Heart left ventricle (tissue), 16 donors: Measurements from ENCODE around the gene MT1H. TPM values are rescaled to one million over a fixed set of nuclear protein-coding genes. Genes with fewer than 3 reads are reported as not detected.
"Not testable (repeated sequence)": the region's sequence is repeated elsewhere in the genome, so short reads cannot be mapped to it uniquely, and the experiment has no call there.

Experiments
- ATAC-seq, 4 donors: fragments of 200-7000 bp; cut with Tn5 transposase; one replicate each; pipeline ENCODE4 v1.9.1; 2020 to 2022; ENCODE audit warnings: moderate library complexity in 4 of 4, mild to moderate bottlenecking in 3 of 4, moderate number of reproducible peaks in 1 of 4
- DNase-seq, 5 donors: peaks; one replicate each; pipeline ENCODE4 v3.0.0-alpha.2; 2020
- H3K27ac ChIP-seq, 12 donors: fragments of 200-600 bp; sonication (generic) in 4 of 12; one replicate each; pipeline versions ENCODE4 v1.5.0 to v1.8.0; 2016 to 2022; ENCODE audit warnings: mild to moderate bottlenecking in 2 of 12
- H3K27me3 ChIP-seq, 9 donors: fragments of 200-600 bp; sonication (generic) in 2 of 9; one replicate each; pipeline versions ENCODE4 v1.5.1 to v1.8.0; 2016 to 2022; ENCODE audit warnings: mild to moderate bottlenecking in 3 of 9
- H3K36me3 ChIP-seq, 9 donors: fragments of 200-600 bp; sonication (generic) in 2 of 9; one replicate each; pipeline versions ENCODE4 v1.5.0 to v1.8.0; 2018 to 2022; ENCODE audit warnings: mild to moderate bottlenecking in 2 of 9
- H3K4me1 ChIP-seq, 12 donors: fragments of 200-600 bp; sonication (generic) in 4 of 12; one replicate each; pipeline versions ENCODE4 v1.5.0 to v1.8.0; 2016 to 2022; ENCODE audit warnings: mild to moderate bottlenecking in 3 of 12
- H3K4me3 ChIP-seq, 12 donors: fragments of 200-600 bp; sonication (generic) in 4 of 12; one replicate each; pipeline versions ENCODE4 v1.5.0 to v1.8.0; 2017 to 2022; ENCODE audit warnings: mild to moderate bottlenecking in 9 of 12, moderate library complexity in 4 of 12
- H3K9me3 ChIP-seq, 12 donors: fragments of 200-600 bp; sonication (generic) in 4 of 12; one replicate each; pipeline versions ENCODE4 v1.5.0 to v1.8.0; 2016 to 2022; ENCODE audit warnings: mild to moderate bottlenecking in 1 of 12
- POLR2A ChIP-seq, 2 donors: fragments of 450-650 bp; IDR thresholded peaks; one replicate each; pipeline ENCODE4 v1.6.1; 2017; ENCODE audit warnings: antibody characterized with exemption in 2 of 2, mild to moderate bottlenecking in 2 of 2, moderate library complexity in 2 of 2
- WGBS, 4 donors: extraction: QIAGEN DNeasy Blood & Tissue Kit in 2 of 4; methylation state at CpG; one replicate each; pipeline versions ENCODE4 v1.1.5 to v1.1.7; 2013 to 2018; 5-methylcytosine and 5-hydroxymethylcytosine counted together
- intact Hi-C, 10 donors: fragments of 100-400 bp; cut with DNase I; formaldehyde crosslinking; loops; one replicate each; pipeline versions ENCODE4 v1.11.1 to v1.14.2; 2022
- polyA plus RNA-seq, 2 donors: library from polyadenylated mRNA; stranded (reverse); fragments of 200-250 nt; gene quantifications; one replicate each; pipeline ENCODE4 v1.2.3, GENCODE V29; 2013
- total RNA-seq, 9 donors: library from RNA; depleted of rRNA in 2 of 9; stranded (reverse); fragments of >200 nt in 2 of 9; fragmentation: NEBNext Ultra II Directional in 3 of 9; extraction: Animal tissue kit (Norgen Biotek cat#: 25700) in 3 of 9; gene quantifications; one replicate each; pipeline versions ENCODE4 v1.1.0 to v1.2.4, GENCODE V29; 2016 to 2023
- TF ChIP-seq, protein P1 (sequence below), 12 donors: fragments of 200-600 bp; sonication (generic) in 4 of 12; IDR thresholded peaks; one replicate each; pipeline versions ENCODE4 v1.5.0 to v1.8.0; 2018 to 2022; ENCODE audit warnings: antibody characterized with exemption in 12 of 12, mild to moderate bottlenecking in 5 of 12
- donor health status: ischemic (EF 13 %, LVEDD 7.1; RV severe dilation, severe dysfunction).
- donor health status: healthy with polysubstance abuse.
- donor health status: DM: no; HTN: yes; CAD: no.
- donor health status: DM: no; HTN: no; CAD: no.
- donor health status: ischemic (EF 25% LVEDD 6.9; RV normal size, moderate dysfunction).
- donor health status: ischemic (EF 25% LVEDD 5.7; RV mildly dilated, moderate dysfunction).
- donor health status: healthy.
- donor health status: DM: yes; HTN: yes; CAD: no.
- donor health status: ischemic (EF 35%, LVEDD 5.7; RV mildly dilated, moderate dysfunction).
- donor health status: nonischemic (EF 11% LVEDD 7.7; RV severe dilation, severe dysfunction).
- donor health status: DM: yes; HTN: yes; CAD: no.
- donor health status: PGD.
- donor health status: ischemic (EF 29% LVEDD 5.4; RV normal size, mild dysfunction).
- donor health status: nonischemic (EF 23%, LVEDD 6.1; RV moderate dilation, normal function).

Gene MT1H
- total and polyA plus RNA-seq, 11 donors, result 2.2 to 3.1 TPM; not detected in 9

GRCh38 chr16:56673921-56674320, 4.3 kb downstream of the MT1H start:
- TF ChIP-seq, protein P1, sequence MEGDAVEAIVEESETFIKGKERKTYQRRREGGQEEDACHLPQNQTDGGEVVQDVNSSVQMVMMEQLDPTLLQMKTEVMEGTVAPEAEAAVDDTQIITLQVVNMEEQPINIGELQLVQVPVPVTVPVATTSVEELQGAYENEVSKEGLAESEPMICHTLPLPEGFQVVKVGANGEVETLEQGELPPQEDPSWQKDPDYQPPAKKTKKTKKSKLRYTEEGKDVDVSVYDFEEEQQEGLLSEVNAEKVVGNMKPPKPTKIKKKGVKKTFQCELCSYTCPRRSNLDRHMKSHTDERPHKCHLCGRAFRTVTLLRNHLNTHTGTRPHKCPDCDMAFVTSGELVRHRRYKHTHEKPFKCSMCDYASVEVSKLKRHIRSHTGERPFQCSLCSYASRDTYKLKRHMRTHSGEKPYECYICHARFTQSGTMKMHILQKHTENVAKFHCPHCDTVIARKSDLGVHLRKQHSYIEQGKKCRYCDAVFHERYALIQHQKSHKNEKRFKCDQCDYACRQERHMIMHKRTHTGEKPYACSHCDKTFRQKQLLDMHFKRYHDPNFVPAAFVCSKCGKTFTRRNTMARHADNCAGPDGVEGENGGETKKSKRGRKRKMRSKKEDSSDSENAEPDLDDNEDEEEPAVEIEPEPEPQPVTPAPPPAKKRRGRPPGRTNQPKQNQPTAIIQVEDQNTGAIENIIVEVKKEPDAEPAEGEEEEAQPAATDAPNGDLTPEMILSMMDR (IDR thresholded peaks at IDR 0.05), result peak; percentile 37 to 67 (median 55)
- TF ChIP-seq POLR2A (IDR thresholded peaks at IDR 0.05), result no peak
- peaks cover 0 to 19% (median 9%) of the 10 kb centered on the region in 12 donors for H3K4me1 ChIP-seq
- WGBS, 4 donors, result 38 to 43% (median 41%) methylated on average over 12 of the region's 12 CpGs
- intact Hi-C loops, result loop anchor here in 2 of 10 donors (1.0 to 2.0 kb wide), 2 partner anchors 28 to 29 kb away; no protein-coding TSS in a partner anchor
- H3K36me3 ChIP-seq, result no peaks in the 10 kb centered on the region
- DNase-seq, result no peak
- no peak overlapping the region for H3K27ac ChIP-seq
- H3K4me3 ChIP-seq, result no peak overlapping the region
- H3K27me3 ChIP-seq, result peaks cover 0 to 58% (median 23%) of the 10 kb centered on the region in 9 donors
- peak in 3 of 4 donors; percentile 42 to 66 (median 55) for ATAC-seq
- H3K9me3 ChIP-seq, result no peaks in the 10 kb centered on the region

DNA sequence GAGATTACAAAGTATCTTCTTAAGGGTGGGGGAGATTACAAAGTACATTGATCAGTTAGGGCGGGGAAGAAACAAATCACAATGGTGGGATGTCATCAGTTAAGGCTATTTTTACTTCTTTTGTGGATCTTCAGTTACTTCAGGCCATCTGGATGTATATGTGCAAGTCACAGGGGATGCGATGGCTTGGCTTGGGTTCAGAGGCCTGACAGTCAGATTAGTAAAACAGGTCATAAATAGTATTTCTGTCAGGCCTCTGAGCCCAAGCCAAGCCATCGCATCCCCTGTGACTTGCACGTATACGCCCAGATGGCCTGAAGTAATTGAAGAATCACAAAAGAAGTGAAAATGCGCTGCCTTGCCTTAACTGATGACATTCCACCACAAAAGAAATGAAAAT, 5.0 kb downstream of the MT1H start:
- not testable (repeated sequence) for H3K9me3 ChIP-seq, ATAC-seq, H3K36me3 ChIP-seq, H3K4me3 ChIP-seq, H3K27ac ChIP-seq, DNase-seq
- H3K27me3 ChIP-seq, result peaks cover 0 to 52% (median 18%) of the 10 kb centered on the region in 9 donors
- intact Hi-C loops, result loop anchor here in 2 of 10 donors (1.0 to 2.0 kb wide), 2 partner anchors 28 kb away; no protein-coding TSS in a partner anchor
- 82 to 87% (median 84%) methylated on average over 6 of the region's 6 CpGs for WGBS, 4 donors
- H3K4me1 ChIP-seq, result peaks cover 0 to 13% (median 6%) of the 10 kb centered on the region in 12 donors

- Histone ChIP-seq H3K36me3 (no peaks in the 10 kb centered on the region), H3K4me1 (peaks cover 0 to 17% (median 5%) of the 10 kb centered on the region in 12 donors), H3K27ac (no peak overlapping the region), H3K9me3 (no peaks in the 10 kb centered on the region), H3K4me3 (peak overlapping the region in 10 of 12 donors; percentile 13 to 40 (median 27)), H3K27me3 (peaks cover 0 to 40% (median 12%) of the 10 kb centered on the region in 9 donors)
- intact Hi-C loops, result loop anchor here in 1 of 10 donors (2.0 kb wide), 1 partner anchor 27 kb away; no protein-coding TSS in a partner anchor
- no peak for DNase-seq
- TF ChIP-seq, protein P1 (IDR thresholded peaks at IDR 0.05), result no peak
- no peak for TF ChIP-seq POLR2A (IDR thresholded peaks at IDR 0.05)
- 7 to 21% (median 10%) methylated on average over 27 to 32 of the region's 32 CpGs for WGBS, 4 donors
- peak in 2 of 4 donors; percentile 10 to 11 for ATAC-seq
Observed at GRCh38 chr16:56675685-56676210, 6.1 kb downstream of the MT1H start.

DNA sequence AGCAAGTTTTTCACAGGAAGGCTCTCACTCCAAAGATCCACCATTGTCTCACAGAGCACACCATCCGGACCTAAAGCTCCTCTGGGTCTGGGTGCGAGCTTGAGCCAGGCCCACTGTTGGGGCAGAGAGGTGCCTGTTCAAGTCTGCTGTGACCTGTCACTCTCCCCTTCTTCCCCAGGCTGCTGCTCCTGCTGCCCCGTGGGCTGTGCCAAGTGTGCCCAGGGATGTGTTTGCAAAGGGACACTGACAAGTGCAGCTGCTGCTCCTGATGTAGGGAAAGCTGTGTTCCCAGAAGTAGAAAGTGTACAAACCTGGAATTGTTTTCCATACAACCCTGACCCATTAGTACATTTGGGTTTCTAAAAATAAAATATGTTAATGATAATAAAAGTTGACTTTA, 7.9 kb downstream of the MT1H start:
- no peak overlapping the region for H3K27ac ChIP-seq
- peaks cover 0 to 30% (median 10%) of the 10 kb centered on the region in 12 donors for H3K4me1 ChIP-seq
- WGBS, 4 donors, result 80 to 84% (median 80%) methylated on average over 3 of the region's 3 CpGs
- intact Hi-C loops, result no loop called here
- H3K27me3 ChIP-seq, result peaks cover 0 to 33% (median 10%) of the 10 kb centered on the region in 9 donors
- TF ChIP-seq, protein P1 (IDR thresholded peaks at IDR 0.05), result no peak
- no peak for TF ChIP-seq POLR2A (IDR thresholded peaks at IDR 0.05)
- H3K36me3 ChIP-seq, result no peaks in the 10 kb centered on the region
- no peak overlapping the region for H3K4me3 ChIP-seq
- no peaks in the 10 kb centered on the region for H3K9me3 ChIP-seq
- ATAC-seq, result no peak
- DNase-seq, result no peak
